HepG2 (cell line): ENCODE results near the gene MT1A. TPM values are rescaled to one million over a fixed set of nuclear protein-coding genes. Genes with fewer than 3 reads are reported as not detected.
A peak's percentile ranks its signal among the peaks of the same experiment; 100 is the strongest.

Experiments used
- CHD4 ChIP-seq: fragments of 200-600 bp; sonication (generic); IDR thresholded peaks from 2 replicates; pipeline ENCODE4 v1.7.0; 2017; ENCODE audit warnings: mild to moderate bottlenecking, low read length, borderline replicate concordance
- DNMT3B ChIP-seq: conservative IDR thresholded peaks from 2 replicates; pipeline ENCODE4 v1.6.1; 2016; ENCODE audit warnings: missing biosample characterization, control low read depth
- ELF1 ChIP-seq: sonication (generic); formaldehyde crosslinking; IDR thresholded peaks from 2 replicates; pipeline ENCODE4 v1.4.0; 2020; ENCODE audit warnings: missing genetic modification reagents
- FIP1L1 ChIP-seq: fragments of 200-400 bp; formaldehyde crosslinking; IDR thresholded peaks from 2 replicates; pipeline ENCODE4 v1.6.1; 2018; ENCODE audit warnings: low read depth, mild to moderate bottlenecking, low read length, moderate library complexity, borderline replicate concordance; ENCODE audit not compliant: insufficient read depth
- IKZF4 ChIP-seq: sonication (generic); formaldehyde crosslinking; IDR thresholded peaks from 2 replicates; pipeline ENCODE4 v1.5.1; 2020; ENCODE audit warnings: borderline replicate concordance, mild to moderate bottlenecking, low read depth, missing genetic modification reagents; ENCODE audit errors: not compliant biosample characterization
- MAFG ChIP-seq: sonication (generic); formaldehyde crosslinking; IDR thresholded peaks from 2 replicates; pipeline ENCODE4 v1.5.1; 2020; ENCODE audit warnings: mild to moderate bottlenecking, missing genetic modification reagents
- MLLT10 ChIP-seq: sonication (generic); formaldehyde crosslinking; IDR thresholded peaks from 2 replicates; pipeline ENCODE4 v1.4.0; 2020; ENCODE audit warnings: missing genetic modification reagents
- RORA ChIP-seq: sonication (generic); formaldehyde crosslinking; IDR thresholded peaks from 2 replicates; pipeline ENCODE4 v1.5.0; 2020; ENCODE audit warnings: mild to moderate bottlenecking, missing genetic modification reagents, moderate library complexity
- SOX13 ChIP-seq, 3 experiments: fragments of 450-650 bp in 1 of 3; sonication (generic) in 1 of 3; formaldehyde crosslinking in 1 of 3; IDR thresholded peaks in 2 of 3; conservative IDR thresholded peaks in 1 of 3; 2 replicates each; pipeline versions ENCODE4 v1.5.0 to v1.6.1; 2016 to 2020; ENCODE audit warnings: antibody characterized with exemption in 1 of 3, mild to moderate bottlenecking in 1 of 3, missing compliant biosample characterization in 1 of 3, missing genetic modification reagents in 1 of 3, moderate library complexity in 1 of 3
- THAP9 ChIP-seq: sonication (generic); formaldehyde crosslinking; IDR thresholded peaks from 2 replicates; pipeline ENCODE4; 2020; ENCODE audit warnings: missing genetic modification reagents, mild to moderate bottlenecking, borderline replicate concordance
- UBTF ChIP-seq: sonication (generic); formaldehyde crosslinking; IDR thresholded peaks from 2 replicates; pipeline ENCODE4 v1.4.0; 2020; ENCODE audit warnings: mild to moderate bottlenecking, missing genetic modification reagents
- ZFP36L2 ChIP-seq: sonication (generic); formaldehyde crosslinking; IDR thresholded peaks from 2 replicates; pipeline ENCODE4 v1.4.0; 2020; ENCODE audit warnings: missing genetic modification reagents
- ZNF136 ChIP-seq: sonication (generic); formaldehyde crosslinking; IDR thresholded peaks from 2 replicates; pipeline ENCODE4 v1.8.1; 2022; ENCODE audit warnings: low read depth, mild to moderate bottlenecking, moderate library complexity, missing genetic modification reagents
- ZNF224 ChIP-seq: sonication (generic); formaldehyde crosslinking; IDR thresholded peaks from 2 replicates; pipeline ENCODE4 v1.5.0; 2020; ENCODE audit warnings: mild to moderate bottlenecking, missing genetic modification reagents
- ZNF552 ChIP-seq: sonication (generic); formaldehyde crosslinking; IDR thresholded peaks from 2 replicates; pipeline ENCODE4 v1.9.0; 2022; ENCODE audit warnings: missing genetic modification reagents, mild to moderate bottlenecking, borderline replicate concordance
- ZNF605 ChIP-seq: sonication (generic); formaldehyde crosslinking; IDR thresholded peaks from 2 replicates; pipeline ENCODE4 v1.8.0; 2022; ENCODE audit warnings: mild to moderate bottlenecking, missing genetic modification reagents
- ZNF609 ChIP-seq: sonication (generic); formaldehyde crosslinking; IDR thresholded peaks from 2 replicates; pipeline ENCODE4 v1.4.0; 2020; ENCODE audit warnings: mild to moderate bottlenecking, missing genetic modification reagents, borderline replicate concordance
- polyA plus RNA-seq, 8 experiments: library from polyadenylated mRNA; depleted of rRNA in 3 of 8; stranded (reverse) in 7 of 8; unstranded in 1 of 8; fragments of >200 nt; fragmentation: Illumina TruSeq in 4 of 8; extraction: Trizol in 4 of 8; gene quantifications; 2 replicates each; pipeline versions ENCODE4 v1.2.1 to v1.2.3, GENCODE V29; 2011 to 2016; ENCODE audit warnings: low read depth in 4 of 8, missing spikeins in 1 of 8, mixed read lengths in 1 of 8; ENCODE audit not compliant: insufficient read depth in 1 of 8
- total RNA-seq, 5 experiments: library from RNA; depleted of rRNA; stranded (reverse); fragments of >200 nt; fragmentation: Illumina TruSeq; extraction: Trizol; gene quantifications; 2 replicates each; pipeline ENCODE4 v1.2.3, GENCODE V29; 2016; ENCODE audit warnings: low read depth in 1 of 5

Gene MT1A
- total and polyA plus RNA-seq, 2 of the 13 experiments (the other 11 are each of a cell fraction or from before 2014, with no cell fraction given): 8.3 to 10.4 TPM

GRCh38 chr16:56667581-56668571 lies 29.4 kb downstream of the MT1A start, which contains the start of gene MT1G (continued):
- peak; percentile 52; the same call in 1 of the 2 replicates for TF ChIP-seq ZNF609 (CRISPR knock-in tag)
- TF ChIP-seq ZNF224 (CRISPR knock-in tag): 0 out of 2 replicates have a peak, but pooled peaks have one; percentile 22
- TF ChIP-seq ZNF605: no peak
- no peak for TF ChIP-seq FIP1L1
- TF ChIP-seq ZNF136: 0 out of 2 replicates have a peak, but pooled peaks have one; percentile 68
- TF ChIP-seq THAP9 (CRISPR knock-in tag): peak; percentile 35; the same call in 1 of the 2 replicates
- TF ChIP-seq ELF1: no peak
- TF ChIP-seq CHD4: no peak
- TF ChIP-seq ZFP36L2 (CRISPR knock-in tag): no peak
- TF ChIP-seq MLLT10 (CRISPR knock-in tag): no peak
- TF ChIP-seq IKZF4 (CRISPR knock-in tag): no peak
- peak; percentile 79 for TF ChIP-seq UBTF
- peak; percentile 29; the same call in 1 of the 2 replicates for TF ChIP-seq ZNF552 (CRISPR knock-in tag)
- no peak for TF ChIP-seq DNMT3B (CRISPR knock-in tag)
- no peak for TF ChIP-seq SOX13 (IDR thresholded peaks at IDR 0.05)
- no peak for TF ChIP-seq SOX13 (CRISPR knock-in tag; conservative IDR thresholded peaks at IDR 0.05 in 1 of 2, IDR thresholded peaks at IDR 0.05 in 1 of 2)
- TF ChIP-seq MAFG (CRISPR knock-in tag): no peak
- no peak for TF ChIP-seq RORA (CRISPR knock-in tag)
